GM12878 (cell line): ENCODE measurements around the gene MYO7B.

Experiments
- HSF1 ChIP-seq: fragments of 150-350 bp; IDR thresholded peaks from 2 replicates; pipeline ENCODE4 v1.6.1; 2014; ENCODE audit warnings: mild to moderate bottlenecking, low read depth, low read length
- SP1 ChIP-seq: IDR thresholded peaks from one replicate; pipeline ENCODE4 v1.6.1; 2011; ENCODE audit warnings: low read depth, low read length

- TF ChIP-seq SP1 (no peak), HSF1 (no peak)
These were observed 47.7 kb downstream of the MYO7B start for GRCh38 chr2:127582863-127583861.
